Calu3 (cell line): ENCODE data around the gene CDH13. TPM values are rescaled to one million over a fixed set of nuclear protein-coding genes. Genes with fewer than 3 reads are reported as not detected.

Experiments used
- BruUV-seq: library from RNA; stranded (reverse); fragments of 400-500 nt; replicated peaks from 2 replicates; lab custom pipeline; 2021; lab: Mats Ljungman, UMichigan
- CTCF ChIA-PET: fragments of 300-600 bp; sonication (Branson Sonifier 250); formaldehyde crosslinking; loops from one replicate; lab custom pipeline; 2022; ENCODE audit warnings: antibody characterized with exemption; lab: Charles Lee
- DNase-seq: peaks from one replicate; pipeline ENCODE4 v3.0.0; 2022
- H3K27ac Mint-ChIP-seq: one replicate; pipeline ENCODE4 v1.8.0; 2022; ENCODE audit warnings: mixed read lengths; ENCODE audit not compliant: unreplicated experiment
- H3K27me3 Mint-ChIP-seq: one replicate; pipeline ENCODE4 v1.8.0; 2022; ENCODE audit warnings: mixed read lengths; ENCODE audit not compliant: unreplicated experiment
- H3K36me3 Mint-ChIP-seq: one replicate; pipeline ENCODE4 v1.8.0; 2022; ENCODE audit warnings: mild to moderate bottlenecking, moderate library complexity, mixed read lengths; ENCODE audit not compliant: insufficient read depth, unreplicated experiment
- H3K4me1 Mint-ChIP-seq: one replicate; pipeline ENCODE4 v1.8.0; 2022; ENCODE audit warnings: mild to moderate bottlenecking, low read depth, mixed read lengths; ENCODE audit not compliant: unreplicated experiment
- H3K4me3 Mint-ChIP-seq: one replicate; pipeline ENCODE4 v1.8.0; 2022; ENCODE audit warnings: mild to moderate bottlenecking, low read depth, moderate library complexity, mixed read lengths; ENCODE audit not compliant: unreplicated experiment
- H3K9me3 Mint-ChIP-seq: one replicate; pipeline ENCODE4 v1.8.0; 2022; ENCODE audit warnings: low read depth, mixed read lengths; ENCODE audit not compliant: unreplicated experiment
- CTCF ChIP-seq: fragments of 200-600 bp; IDR thresholded peaks from one replicate; pipeline ENCODE4 v1.8.0; 2022; ENCODE audit warnings: antibody characterized with exemption; ENCODE audit not compliant: unreplicated experiment
- intact Hi-C: fragments of 100-400 bp; cut with micrococcal nuclease; formaldehyde crosslinking; loops from one replicate; pipeline ENCODE4 v1.10.0; 2022; ENCODE audit not compliant: unreplicated experiment
- total RNA-seq: library from RNA; stranded (reverse); gene quantifications from 2 replicates; pipeline ENCODE4 v1.2.3, GENCODE V29; 2022

The CDH13 gene
- total RNA-seq, 1 experiment from 2014 or later: not detected

GRCh38 chr16:83578171-83578570 lies 951.4 kb downstream of the CDH13 start:
- TF ChIP-seq CTCF: no peak
- Mint-ChIP-seq H3K27me3 (peaks cover 8% of the 10 kb centered on the region), H3K9me3 (peaks cover 3% of the 10 kb centered on the region), H3K4me1 (no peaks in the 10 kb centered on the region), H3K36me3 (no peaks in the 10 kb centered on the region), H3K27ac (no peak overlapping the region), H3K4me3 (no peak overlapping the region)
- BruUV-seq: no TSS peak
- intact Hi-C loops: no loop called here
- CTCF ChIA-PET: no interaction called here
- DNase-seq: no peak

GRCh38 chr16:83579027-83579426 lies 952.3 kb downstream of the CDH13 start:
- no peaks in the 10 kb centered on the region for H3K4me1 Mint-ChIP-seq
- no peak overlapping the region for H3K27ac Mint-ChIP-seq
- H3K9me3 Mint-ChIP-seq: peaks cover 3% of the 10 kb centered on the region
- no peak for DNase-seq
- intact Hi-C loops: no loop called here
- CTCF ChIA-PET: no interaction called here
- no peak overlapping the region for H3K4me3 Mint-ChIP-seq
- no peaks in the 10 kb centered on the region for H3K36me3 Mint-ChIP-seq
- no TSS peak for BruUV-seq
- H3K27me3 Mint-ChIP-seq: peaks cover 8% of the 10 kb centered on the region
- no peak for TF ChIP-seq CTCF

- H3K36me3 Mint-ChIP-seq: no peaks in the 10 kb centered on the region
- CTCF ChIA-PET: no interaction called here
- peaks cover 8% of the 10 kb centered on the region for H3K27me3 Mint-ChIP-seq
- no peaks in the 10 kb centered on the region for H3K4me1 Mint-ChIP-seq
- no peak overlapping the region for H3K27ac Mint-ChIP-seq
- H3K9me3 Mint-ChIP-seq: peaks cover 3% of the 10 kb centered on the region
- intact Hi-C loops: no loop called here
- DNase-seq: no peak
- no TSS peak for BruUV-seq
- H3K4me3 Mint-ChIP-seq: no peak overlapping the region
- no peak for TF ChIP-seq CTCF
Observed at GRCh38 chr16:83579436-83579835, 952.7 kb downstream of the CDH13 start.

- H3K9me3 Mint-ChIP-seq: peaks cover under 1% of the 10 kb centered on the region
- no peak overlapping the region for H3K4me3 Mint-ChIP-seq
- BruUV-seq: no TSS peak
- no peaks in the 10 kb centered on the region for H3K4me1 Mint-ChIP-seq
- CTCF ChIA-PET: no interaction called here
- peaks cover 24% of the 10 kb centered on the region for H3K27me3 Mint-ChIP-seq
- no peaks in the 10 kb centered on the region for H3K36me3 Mint-ChIP-seq
- intact Hi-C loops: no loop called here
- TF ChIP-seq CTCF: no peak
- no peak for DNase-seq
- no peak overlapping the region for H3K27ac Mint-ChIP-seq
Observed at GRCh38 chr16:83581082-83581481, 954.3 kb downstream of the CDH13 start.
